Mesenchymal stem cell (in vitro differentiated cells and primary cell): ENCODE data around the gene CDH23.

Source experiments
- DNase-seq: peaks from one replicate; pipeline ENCODE4 v3.0.0-alpha.2; 2013
- H2AFZ ChIP-seq: one replicate; pipeline ENCODE4 v1.6.1; 2013; ENCODE audit warnings: low read depth, mild to moderate bottlenecking, control low read depth, inconsistent platforms, low read length, moderate library complexity
- H2AK5ac ChIP-seq: 2 replicates; pipeline ENCODE4 v1.6.1; 2013; ENCODE audit warnings: low read length, moderate library complexity, mild to moderate bottlenecking, inconsistent platforms; ENCODE audit not compliant: severe bottlenecking
- H2BK120ac ChIP-seq: one replicate; pipeline ENCODE4 v1.6.1; 2013; ENCODE audit warnings: low read depth, mild to moderate bottlenecking, inconsistent platforms, low read length, moderate library complexity
- H2BK12ac ChIP-seq, 2 experiments: one replicate each; pipeline ENCODE4 v1.6.1; 2013; ENCODE audit warnings: inconsistent platforms in 2 of 2, low read length in 2 of 2, mild to moderate bottlenecking in 2 of 2, moderate library complexity in 2 of 2, control low read depth in 1 of 2
- H2BK15ac ChIP-seq: one replicate; pipeline ENCODE4 v1.6.1; 2013; ENCODE audit warnings: mild to moderate bottlenecking, low read depth, inconsistent platforms; ENCODE audit not compliant: poor library complexity, severe bottlenecking
- H2BK5ac ChIP-seq: 2 replicates; pipeline ENCODE4 v1.6.1; 2013; ENCODE audit warnings: low read depth, mild to moderate bottlenecking, low read length, control low read depth, inconsistent platforms; ENCODE audit not compliant: poor library complexity, severe bottlenecking
- H3K14ac ChIP-seq, 2 experiments: one replicate each; pipeline ENCODE4 v1.6.1; 2013; ENCODE audit warnings: inconsistent platforms in 2 of 2, low read length in 2 of 2, control low read depth in 1 of 2, mild to moderate bottlenecking in 1 of 2, moderate library complexity in 1 of 2
- H3K18ac ChIP-seq, 2 experiments: one replicate each; pipeline ENCODE4 v1.6.1; 2013; ENCODE audit warnings: inconsistent platforms in 2 of 2, low read length in 2 of 2, control low read depth in 1 of 2, low read depth in 1 of 2, mild to moderate bottlenecking in 1 of 2
- H3K23ac ChIP-seq, 2 experiments: one replicate each; pipeline ENCODE4 v1.6.1; 2013; ENCODE audit warnings: inconsistent platforms in 2 of 2, low read length in 2 of 2, mild to moderate bottlenecking in 2 of 2, moderate library complexity in 2 of 2, control low read depth in 1 of 2
- H3K27ac ChIP-seq: 2 replicates; pipeline ENCODE4 v1.5.1; 2013; ENCODE audit warnings: mild to moderate bottlenecking, moderate library complexity, low read length, control low read depth, inconsistent platforms; ENCODE audit not compliant: poor library complexity, severe bottlenecking
- H3K27me3 ChIP-seq, 2 experiments: 2 replicates each; pipeline versions ENCODE4 v1.6.1 to v1.7.0; 2013; ENCODE audit warnings: low read length in 2 of 2, mild to moderate bottlenecking in 2 of 2, moderate library complexity in 2 of 2, control low read depth in 1 of 2, inconsistent platforms in 1 of 2; ENCODE audit not compliant: control insufficient read depth in 1 of 2, insufficient read depth in 1 of 2
- H3K36me3 ChIP-seq, 2 experiments: 2 replicates each; pipeline versions ENCODE4 v1.6.1 to v1.7.0; 2013; ENCODE audit warnings: low read length in 2 of 2, control low read depth in 1 of 2, inconsistent platforms in 1 of 2, low read depth in 1 of 2, mild to moderate bottlenecking in 1 of 2; ENCODE audit not compliant: insufficient read depth in 2 of 2, control insufficient read depth in 1 of 2
- H3K4ac ChIP-seq, 2 experiments: one replicate each; pipeline ENCODE4 v1.6.1; 2013; ENCODE audit warnings: inconsistent platforms in 2 of 2, low read length in 2 of 2, mild to moderate bottlenecking in 2 of 2, moderate library complexity in 2 of 2, control low read depth in 1 of 2, low read depth in 1 of 2
- H3K4me1 ChIP-seq: 2 replicates; pipeline ENCODE4 v1.6.1; 2013; ENCODE audit warnings: low read depth, low read length, control low read depth; ENCODE audit not compliant: control insufficient read depth, insufficient read depth
- H3K4me2 ChIP-seq: 2 replicates; pipeline ENCODE4 v1.6.1; 2013; ENCODE audit warnings: low read length, mild to moderate bottlenecking, inconsistent platforms; ENCODE audit not compliant: poor library complexity, severe bottlenecking
- H3K4me3 ChIP-seq, 2 experiments: 2 replicates each; pipeline versions ENCODE4 v1.5.1 to v1.7.0; 2013; ENCODE audit warnings: low read length in 2 of 2, mild to moderate bottlenecking in 2 of 2, control low read depth in 1 of 2, low read depth in 1 of 2; ENCODE audit not compliant: insufficient read depth in 1 of 2
- H3K79me1 ChIP-seq: replicated peaks from 2 replicates; pipeline ENCODE4 v1.6.1; 2013; ENCODE audit warnings: mild to moderate bottlenecking, control low read depth, low read length, inconsistent platforms; ENCODE audit not compliant: poor library complexity, severe bottlenecking
- H3K9ac ChIP-seq: 2 replicates; pipeline ENCODE4 v1.7.0; 2013; ENCODE audit warnings: mild to moderate bottlenecking, low read length, moderate library complexity
- H3K9me3 ChIP-seq: 2 replicates; pipeline ENCODE4 v1.7.0; 2013; ENCODE audit warnings: mild to moderate bottlenecking, low read length; ENCODE audit not compliant: control insufficient read depth
- H4K8ac ChIP-seq: one replicate; pipeline ENCODE4 v1.6.1; 2013; ENCODE audit warnings: inconsistent platforms, mild to moderate bottlenecking, low read length, moderate library complexity
- H4K91ac ChIP-seq: one replicate; pipeline ENCODE4 v1.6.1; 2013; ENCODE audit warnings: mild to moderate bottlenecking, low read length, inconsistent platforms
- WGBS: methylation state at CpG from one replicate; pipeline ENCODE4 v1.1.7; 2013; ENCODE audit warnings: mixed read lengths; 5-methylcytosine and 5-hydroxymethylcytosine counted together

The CDH23 gene

GRCh38 chr10:71675295-71675970 is 278.7 kb downstream of the CDH23 start:
- no peak overlapping the region for H3K4ac ChIP-seq
- no peak overlapping the region for H3K14ac ChIP-seq
- H3K79me1 ChIP-seq = no peaks in the 10 kb centered on the region
- H3K9ac ChIP-seq = no peak overlapping the region
- H3K4me1 ChIP-seq = no peaks in the 10 kb centered on the region
- no peak overlapping the region for H3K18ac ChIP-seq
- no peak overlapping the region for H3K4me2 ChIP-seq
- H2AK5ac ChIP-seq = no peak overlapping the region
- no peak overlapping the region for H4K8ac ChIP-seq
- no peak overlapping the region for H4K91ac ChIP-seq
- H3K36me3 ChIP-seq = no peaks in the 10 kb centered on the region
- H2BK5ac ChIP-seq = no peak overlapping the region
- WGBS = 93% methylated on average over 6 of the region's 6 CpGs
- no peak overlapping the region for H2BK120ac ChIP-seq
- no peak overlapping the region for H2AFZ ChIP-seq
- H3K4me3 ChIP-seq = no peak overlapping the region
- no peak overlapping the region for H3K27ac ChIP-seq
- no peak overlapping the region for H2BK15ac ChIP-seq
- H3K23ac ChIP-seq = no peak overlapping the region
- peaks cover 57 to 63% of the 10 kb centered on the region in 2 experiments for H3K27me3 ChIP-seq
- no peak overlapping the region for H2BK12ac ChIP-seq
- no peak for DNase-seq
- H3K9me3 ChIP-seq = no peaks in the 10 kb centered on the region

- no peaks in the 10 kb centered on the region for H3K79me1 ChIP-seq
- H3K9ac ChIP-seq = no peak overlapping the region
- no peak overlapping the region for H3K27ac ChIP-seq
- peaks cover 66 to 68% of the 10 kb centered on the region in 2 experiments for H3K27me3 ChIP-seq
- H3K36me3 ChIP-seq = no peaks in the 10 kb centered on the region
- DNase-seq = no peak
- H2BK5ac ChIP-seq = no peak overlapping the region
- H2BK120ac ChIP-seq = no peak overlapping the region
- no peak overlapping the region for H3K4ac ChIP-seq
- no peak overlapping the region for H4K8ac ChIP-seq
- H3K18ac ChIP-seq = no peak overlapping the region
- no peak overlapping the region for H2BK15ac ChIP-seq
- no peak overlapping the region for H3K14ac ChIP-seq
- H3K4me3 ChIP-seq = no peak overlapping the region
- H3K4me1 ChIP-seq = no peaks in the 10 kb centered on the region
- WGBS = 91% methylated on average over 17 of the region's 17 CpGs
- H2AFZ ChIP-seq = no peak overlapping the region
- no peak overlapping the region for H3K4me2 ChIP-seq
- H3K9me3 ChIP-seq = no peaks in the 10 kb centered on the region
- no peak overlapping the region for H3K23ac ChIP-seq
- H2BK12ac ChIP-seq = no peak overlapping the region
- H4K91ac ChIP-seq = no peak overlapping the region
- no peak overlapping the region for H2AK5ac ChIP-seq
Measured at GRCh38 chr10:71677261-71677660, 280.5 kb downstream of the CDH23 start.

- no peak overlapping the region for H4K91ac ChIP-seq
- H3K36me3 ChIP-seq = no peaks in the 10 kb centered on the region
- 78% methylated on average over 6 of the region's 10 CpGs for WGBS
- H3K18ac ChIP-seq = no peak overlapping the region
- no peak overlapping the region for H3K9ac ChIP-seq
- DNase-seq = no peak
- no peaks in the 10 kb centered on the region for H3K9me3 ChIP-seq
- H3K4me3 ChIP-seq = no peak overlapping the region
- H3K27ac ChIP-seq = no peak overlapping the region
- H3K4me1 ChIP-seq = no peaks in the 10 kb centered on the region
- H3K14ac ChIP-seq = no peak overlapping the region
- H3K4ac ChIP-seq = no peak overlapping the region
- no peak overlapping the region for H2AK5ac ChIP-seq
- no peak overlapping the region for H2BK15ac ChIP-seq
- H3K23ac ChIP-seq = no peak overlapping the region
- no peaks in the 10 kb centered on the region for H3K79me1 ChIP-seq
- H2BK12ac ChIP-seq = no peak overlapping the region
- H4K8ac ChIP-seq = no peak overlapping the region
- H2AFZ ChIP-seq = no peak overlapping the region
- no peak overlapping the region for H3K4me2 ChIP-seq
- H2BK120ac ChIP-seq = no peak overlapping the region
- H3K27me3 ChIP-seq = peaks cover 66 to 74% of the 10 kb centered on the region in 2 experiments
- H2BK5ac ChIP-seq = no peak overlapping the region
Measured at GRCh38 chr10:71678057-71678805, 281.5 kb downstream of the CDH23 start.

- H2AFZ ChIP-seq = no peak overlapping the region
- H3K18ac ChIP-seq = no peak overlapping the region
- no peak overlapping the region for H2BK120ac ChIP-seq
- no peak overlapping the region for H3K4ac ChIP-seq
- H3K4me3 ChIP-seq = no peak overlapping the region
- H3K79me1 ChIP-seq = no peaks in the 10 kb centered on the region
- H3K14ac ChIP-seq = no peak overlapping the region
- no peak overlapping the region for H2BK15ac ChIP-seq
- peaks cover 66 to 73% of the 10 kb centered on the region in 2 experiments for H3K27me3 ChIP-seq
- H3K36me3 ChIP-seq = no peaks in the 10 kb centered on the region
- no peak overlapping the region for H2AK5ac ChIP-seq
- no peak overlapping the region for H3K23ac ChIP-seq
- H4K8ac ChIP-seq = no peak overlapping the region
- H3K9me3 ChIP-seq = no peaks in the 10 kb centered on the region
- H2BK5ac ChIP-seq = no peak overlapping the region
- DNase-seq = no peak
- H2BK12ac ChIP-seq = no peak overlapping the region
- no peak overlapping the region for H3K27ac ChIP-seq
- 75% methylated on average over 9 of the region's 9 CpGs for WGBS
- H3K4me2 ChIP-seq = no peak overlapping the region
- no peak overlapping the region for H3K9ac ChIP-seq
- no peaks in the 10 kb centered on the region for H3K4me1 ChIP-seq
- no peak overlapping the region for H4K91ac ChIP-seq
Measured at GRCh38 chr10:71679425-71679824, 282.7 kb downstream of the CDH23 start.
